Parathyroid adenoma (tissue), 2 donors: ENCODE measurements around the gene GRM7.

Experiments used
- H2AFZ ChIP-seq: fragments of 300-600 bp; sonication (generic); one replicate; pipeline ENCODE4 v1.7.0; 2017; ENCODE audit warnings: antibody characterized with exemption, mild to moderate bottlenecking
- H3K27ac ChIP-seq: fragments of 300-600 bp; sonication (generic); one replicate; pipeline ENCODE4 v1.7.0; 2017
- H3K27me3 ChIP-seq: fragments of 300-600 bp; sonication (generic); one replicate; pipeline ENCODE4 v1.7.0; 2017; ENCODE audit warnings: low read length; ENCODE audit not compliant: control insufficient read depth, insufficient read depth
- H3K36me3 ChIP-seq: fragments of 300-600 bp; sonication (generic); one replicate; pipeline ENCODE4 v1.7.0; 2017; ENCODE audit warnings: low read length; ENCODE audit not compliant: control insufficient read depth, insufficient read depth
- H3K4me1 ChIP-seq: fragments of 300-600 bp; sonication (generic); one replicate; pipeline ENCODE4 v1.7.0; 2017; ENCODE audit warnings: control low read depth
- H3K4me2 ChIP-seq: fragments of 300-600 bp; sonication (generic); one replicate; pipeline ENCODE4 v1.7.0; 2017; ENCODE audit warnings: low read length
- H3K4me3 ChIP-seq: fragments of 300-600 bp; sonication (generic); one replicate; pipeline ENCODE4 v1.7.0; 2017; ENCODE audit warnings: low read depth, low read length
- H3K79me2 ChIP-seq: fragments of 300-600 bp; sonication (generic); one replicate; pipeline ENCODE4 v1.7.0; 2017; ENCODE audit warnings: control low read depth
- H3K9ac ChIP-seq: fragments of 300-600 bp; sonication (generic); one replicate; pipeline ENCODE4 v1.7.0; 2017; ENCODE audit warnings: mild to moderate bottlenecking
- H3K9me3 ChIP-seq: fragments of 300-600 bp; sonication (generic); one replicate; pipeline ENCODE4 v1.7.0; 2017; ENCODE audit warnings: low read length; ENCODE audit not compliant: control insufficient read depth
- TF ChIP-seq, protein P1 (sequence below): fragments of 300-600 bp; sonication (generic); IDR thresholded peaks from one replicate; pipeline ENCODE4 v1.7.0; 2017; ENCODE audit warnings: antibody characterized with exemption, mild to moderate bottlenecking
- donor health status: primary hyperparathyroidism.

GRM7 gene

DNA sequence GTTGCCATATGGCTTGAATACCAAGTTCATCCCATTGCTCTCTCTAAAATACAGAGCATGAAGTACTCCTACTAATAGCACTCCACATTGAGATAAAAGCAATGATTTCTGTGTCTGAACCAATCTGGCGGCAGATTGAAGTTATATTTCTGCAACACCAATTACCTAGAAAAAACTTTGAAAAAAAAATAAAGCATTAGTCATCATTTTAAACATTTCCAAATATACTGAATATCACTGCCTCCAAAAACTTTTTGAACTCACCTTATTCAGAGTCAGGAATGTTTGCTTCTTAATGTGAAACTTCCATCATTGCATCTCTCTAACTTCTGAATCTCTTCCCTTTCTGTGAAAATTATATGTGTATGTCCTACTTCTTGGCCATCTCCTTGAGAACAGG, 540.5 kb downstream of the GRM7 start:
- Histone ChIP-seq H3K79me2 (no peaks in the 10 kb centered on the region), H3K27me3 (no peaks in the 10 kb centered on the region)

GRCh38 chr3:7407107-7407506, 546.2 kb downstream of the GRM7 start:
- Histone ChIP-seq H3K27me3 (no peaks in the 10 kb centered on the region), H3K36me3 (no peaks in the 10 kb centered on the region), H3K9me3 (no peaks in the 10 kb centered on the region), H2AFZ (no peak overlapping the region), H3K79me2 (no peaks in the 10 kb centered on the region), H3K4me1 (no peaks in the 10 kb centered on the region), H3K4me2 (no peak overlapping the region), H3K4me3 (no peak overlapping the region), H3K9ac (no peak overlapping the region), H3K27ac (no peak overlapping the region)
- TF ChIP-seq, protein P1, sequence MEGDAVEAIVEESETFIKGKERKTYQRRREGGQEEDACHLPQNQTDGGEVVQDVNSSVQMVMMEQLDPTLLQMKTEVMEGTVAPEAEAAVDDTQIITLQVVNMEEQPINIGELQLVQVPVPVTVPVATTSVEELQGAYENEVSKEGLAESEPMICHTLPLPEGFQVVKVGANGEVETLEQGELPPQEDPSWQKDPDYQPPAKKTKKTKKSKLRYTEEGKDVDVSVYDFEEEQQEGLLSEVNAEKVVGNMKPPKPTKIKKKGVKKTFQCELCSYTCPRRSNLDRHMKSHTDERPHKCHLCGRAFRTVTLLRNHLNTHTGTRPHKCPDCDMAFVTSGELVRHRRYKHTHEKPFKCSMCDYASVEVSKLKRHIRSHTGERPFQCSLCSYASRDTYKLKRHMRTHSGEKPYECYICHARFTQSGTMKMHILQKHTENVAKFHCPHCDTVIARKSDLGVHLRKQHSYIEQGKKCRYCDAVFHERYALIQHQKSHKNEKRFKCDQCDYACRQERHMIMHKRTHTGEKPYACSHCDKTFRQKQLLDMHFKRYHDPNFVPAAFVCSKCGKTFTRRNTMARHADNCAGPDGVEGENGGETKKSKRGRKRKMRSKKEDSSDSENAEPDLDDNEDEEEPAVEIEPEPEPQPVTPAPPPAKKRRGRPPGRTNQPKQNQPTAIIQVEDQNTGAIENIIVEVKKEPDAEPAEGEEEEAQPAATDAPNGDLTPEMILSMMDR, result no peak

More for the DNA sequence above, 540.5 kb downstream of the GRM7 start:
- no peaks in the 10 kb centered on the region for H3K9me3 ChIP-seq
- H3K4me1 ChIP-seq, result no peaks in the 10 kb centered on the region
- TF ChIP-seq, protein P1, result no peak
- no peak overlapping the region for H2AFZ ChIP-seq
- H3K4me2 ChIP-seq, result no peak overlapping the region
- H3K36me3 ChIP-seq, result no peaks in the 10 kb centered on the region
- no peak overlapping the region for H3K9ac ChIP-seq
- H3K4me3 ChIP-seq, result no peak overlapping the region
- H3K27ac ChIP-seq, result no peak overlapping the region

- H3K4me2 ChIP-seq, result no peak overlapping the region
- TF ChIP-seq, protein P1, result no peak
- H3K36me3 ChIP-seq, result no peaks in the 10 kb centered on the region
- no peak overlapping the region for H3K27ac ChIP-seq
- H3K4me3 ChIP-seq, result no peak overlapping the region
- no peak overlapping the region for H2AFZ ChIP-seq
- H3K9ac ChIP-seq, result no peak overlapping the region
- H3K9me3 ChIP-seq, result no peaks in the 10 kb centered on the region
- H3K79me2 ChIP-seq, result no peaks in the 10 kb centered on the region
- H3K27me3 ChIP-seq, result no peaks in the 10 kb centered on the region
- no peaks in the 10 kb centered on the region for H3K4me1 ChIP-seq
Observed at GRCh38 chr3:7410782-7411181, 549.9 kb downstream of the GRM7 start.

DNA sequence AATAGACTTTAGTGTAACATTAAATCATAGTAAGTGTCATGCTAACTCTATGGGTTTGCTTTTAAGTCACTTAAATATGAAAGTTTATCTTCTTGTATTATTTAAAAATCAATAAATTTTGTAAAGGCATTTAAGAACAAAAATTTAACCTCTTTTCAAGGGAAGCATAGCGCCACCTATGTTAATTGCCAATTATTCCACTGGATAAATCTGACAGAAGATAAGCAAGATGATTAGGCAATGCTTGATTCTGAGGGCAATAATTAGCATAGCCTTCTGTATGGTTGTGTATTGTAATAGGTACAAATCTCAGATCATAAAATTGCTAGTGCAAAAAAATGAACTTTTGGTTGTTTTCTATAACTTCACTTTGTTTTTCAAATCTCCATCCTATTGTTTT, 560.1 kb downstream of the GRM7 start:
- no peak overlapping the region for H2AFZ ChIP-seq
- H3K4me1 ChIP-seq, result no peaks in the 10 kb centered on the region
- H3K9ac ChIP-seq, result no peak overlapping the region
- TF ChIP-seq, protein P1, result no peak
- H3K79me2 ChIP-seq, result no peaks in the 10 kb centered on the region
- no peak overlapping the region for H3K27ac ChIP-seq
- no peaks in the 10 kb centered on the region for H3K36me3 ChIP-seq
- H3K9me3 ChIP-seq, result no peaks in the 10 kb centered on the region
- H3K27me3 ChIP-seq, result no peaks in the 10 kb centered on the region
- no peak overlapping the region for H3K4me2 ChIP-seq
- no peak overlapping the region for H3K4me3 ChIP-seq

GRCh38 chr3:7423036-7423435, 562.1 kb downstream of the GRM7 start:
- Histone ChIP-seq H3K36me3 (no peaks in the 10 kb centered on the region), H3K27me3 (no peaks in the 10 kb centered on the region), H2AFZ (no peak overlapping the region), H3K4me1 (no peaks in the 10 kb centered on the region), H3K9ac (no peak overlapping the region), H3K4me2 (no peak overlapping the region), H3K79me2 (no peaks in the 10 kb centered on the region), H3K27ac (no peak overlapping the region), H3K9me3 (no peaks in the 10 kb centered on the region), H3K4me3 (no peak overlapping the region)
- TF ChIP-seq, protein P1, result no peak
